DMS 273 (cell line): ENCODE data around the gene BRAT1.

Experiments
- DNase-seq: peaks from one replicate; lab custom pipeline; 2025; ENCODE audit not compliant: unreplicated experiment; lab: John Stamatoyannopoulos, UW

The BRAT1 gene

GRCh38 chr7:2585446-2585845 is 30.1 kb upstream of the BRAT1 start:
- DNase-seq: no peak

- DNase-seq: no peak
These were observed 28.7 kb upstream of the BRAT1 start for GRCh38 chr7:2583798-2584580.

- DNase-seq: no peak
These were observed 26.8 kb upstream of the BRAT1 start for GRCh38 chr7:2582006-2582735.

GRCh38 chr7:2580636-2581035 is 25.3 kb upstream of the BRAT1 start:
- no peak for DNase-seq

- DNase-seq: no peak
These were observed 22.8 kb upstream of the BRAT1 start for GRCh38 chr7:2577914-2578680.

- DNase-seq: no peak
These were observed 21.6 kb upstream of the BRAT1 start for GRCh38 chr7:2576742-2577491.

- no peak for DNase-seq
These were observed 20.5 kb upstream of the BRAT1 start for GRCh38 chr7:2575733-2576340.

GRCh38 chr7:2575046-2575732 is 19.9 kb upstream of the BRAT1 start:
- DNase-seq: no peak

- DNase-seq: no peak
These were observed 18.4 kb upstream of the BRAT1 start for GRCh38 chr7:2573761-2574160.

- no peak for DNase-seq
These were observed 16.9 kb upstream of the BRAT1 start for GRCh38 chr7:2572101-2572842.

- no peak for DNase-seq
These were observed 16.1 kb upstream of the BRAT1 start for GRCh38 chr7:2571409-2571808.

- DNase-seq: no peak
These were observed 14.7 kb upstream of the BRAT1 start for GRCh38 chr7:2570021-2570420.

- DNase-seq: no peak
These were observed 14.1 kb upstream of the BRAT1 start for GRCh38 chr7:2569421-2569820.

- no peak for DNase-seq
These were observed 13.3 kb upstream of the BRAT1 start for GRCh38 chr7:2568521-2569223.

GRCh38 chr7:2567679-2568278 is 12.5 kb upstream of the BRAT1 start:
- DNase-seq: peak; percentile 62

GRCh38 chr7:2566890-2567678 is 11.8 kb upstream of the BRAT1 start:
- DNase-seq: no peak

GRCh38 chr7:2566348-2566889 is 11.1 kb upstream of the BRAT1 start:
- DNase-seq: no peak
